Measurements from ENCODE around the gene LSAMP. TPM values are rescaled to one million over a fixed set of nuclear protein-coding genes. Genes with fewer than 3 reads are reported as not detected.

The LSAMP gene
- total and polyA plus RNA-seq, 2 donors (not counting 3 experiments of a cell fraction or from before 2014, with no cell fraction given): not detected

DNA sequence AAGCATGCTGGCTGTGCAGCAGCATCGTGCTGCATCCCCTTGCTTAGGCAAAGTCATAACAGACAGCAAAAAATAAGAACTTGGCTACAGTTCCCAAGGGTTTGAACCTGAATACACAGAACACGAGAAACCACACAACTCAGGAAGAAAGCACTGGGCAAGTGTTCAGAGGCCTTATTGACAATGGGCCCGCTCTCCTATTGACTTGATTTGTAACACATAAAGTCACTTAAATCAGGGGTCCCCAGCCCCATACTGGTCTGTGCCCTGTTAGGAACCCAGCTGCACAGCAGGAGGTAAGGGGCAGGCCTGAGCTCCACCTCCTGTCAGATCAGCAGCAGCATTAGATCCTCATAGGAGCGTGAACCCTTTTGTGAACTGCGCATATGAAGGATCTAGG is 145.1 kb downstream of the LSAMP start:
- FAIRE-seq: no peak
- H3K27ac ChIP-seq (ENCODE audit: insufficient read depth, low read depth, low read length): no peak overlapping the region
- dilution Hi-C loops (cut with MboI; ENCODE audit: extremely low pct_ligation_motif_present, low sequenced_read_pairs) (no loop called here), intact Hi-C loops (cut with micrococcal nuclease) (no loop called here)
- TF ChIP-seq, protein P1, sequence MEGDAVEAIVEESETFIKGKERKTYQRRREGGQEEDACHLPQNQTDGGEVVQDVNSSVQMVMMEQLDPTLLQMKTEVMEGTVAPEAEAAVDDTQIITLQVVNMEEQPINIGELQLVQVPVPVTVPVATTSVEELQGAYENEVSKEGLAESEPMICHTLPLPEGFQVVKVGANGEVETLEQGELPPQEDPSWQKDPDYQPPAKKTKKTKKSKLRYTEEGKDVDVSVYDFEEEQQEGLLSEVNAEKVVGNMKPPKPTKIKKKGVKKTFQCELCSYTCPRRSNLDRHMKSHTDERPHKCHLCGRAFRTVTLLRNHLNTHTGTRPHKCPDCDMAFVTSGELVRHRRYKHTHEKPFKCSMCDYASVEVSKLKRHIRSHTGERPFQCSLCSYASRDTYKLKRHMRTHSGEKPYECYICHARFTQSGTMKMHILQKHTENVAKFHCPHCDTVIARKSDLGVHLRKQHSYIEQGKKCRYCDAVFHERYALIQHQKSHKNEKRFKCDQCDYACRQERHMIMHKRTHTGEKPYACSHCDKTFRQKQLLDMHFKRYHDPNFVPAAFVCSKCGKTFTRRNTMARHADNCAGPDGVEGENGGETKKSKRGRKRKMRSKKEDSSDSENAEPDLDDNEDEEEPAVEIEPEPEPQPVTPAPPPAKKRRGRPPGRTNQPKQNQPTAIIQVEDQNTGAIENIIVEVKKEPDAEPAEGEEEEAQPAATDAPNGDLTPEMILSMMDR (IDR thresholded peaks at IDR 0.05; ENCODE audit: extremely low read depth in 1 of 2, insufficient read depth in 1 of 2, low read depth in 1 of 2, low read length in 2 of 2): no peak
- no peak for TF ChIP-seq POLR2AphosphoS5 (IDR thresholded peaks at IDR 0.05; ENCODE audit: insufficient read depth, low read depth, low read length)
- no peak for TF ChIP-seq POLR2A (IDR thresholded peaks at IDR 0.05; ENCODE audit: low read depth, low read length)
- TF ChIP-seq MYC (IDR thresholded peaks at IDR 0.05; ENCODE audit: low read depth, low read length): no peak
- TF ChIP-seq GATA2 (IDR thresholded peaks at IDR 0.05; ENCODE audit: insufficient read depth, insufficient read length, low read depth, low read length): no peak
- TF ChIP-seq, protein P2, sequence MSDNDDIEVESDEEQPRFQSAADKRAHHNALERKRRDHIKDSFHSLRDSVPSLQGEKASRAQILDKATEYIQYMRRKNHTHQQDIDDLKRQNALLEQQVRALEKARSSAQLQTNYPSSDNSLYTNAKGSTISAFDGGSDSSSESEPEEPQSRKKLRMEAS (IDR thresholded peaks at IDR 0.05; ENCODE audit: insufficient read depth, insufficient read length): no peak
- no peak for TF ChIP-seq JUN (IDR thresholded peaks at IDR 0.05; ENCODE audit: borderline replicate concordance, insufficient read depth, insufficient read length, low read depth)
- no peak for TF ChIP-seq FOS (IDR thresholded peaks at IDR 0.05; ENCODE audit: borderline replicate concordance, insufficient read depth, low read length)
- no peak for TF ChIP-seq EZH2 (IDR thresholded peaks at IDR 0.05; ENCODE audit: borderline replicate concordance, low read depth, low read length, severe bottlenecking)
- H3K9ac ChIP-seq (replicated peaks; ENCODE audit: extremely low read depth, insufficient read depth, low read length): no peak overlapping the region
- no peak for DNase-seq (ENCODE audit: low read depth, low spot score)
- H3K4me2 ChIP-seq (ENCODE audit: insufficient read depth, low read length): no peak overlapping the region
- no peak overlapping the region for H2AFZ ChIP-seq (ENCODE audit: low read depth, low read length)
- CTCF ChIA-PET: no interaction called here
- H3K4me3 ChIP-seq (replicated peaks in 1 of 3; ENCODE audit: insufficient read depth in 1 of 3, low read depth in 1 of 3, low read length in 3 of 3): no peak overlapping the region
- H3K27me3 ChIP-seq (ENCODE audit: control insufficient read depth in 2 of 2, insufficient read depth in 2 of 2, low read length in 2 of 2): no peaks in the 10 kb centered on the region
- POLR2A ChIA-PET: no interaction called here
- H4K20me1 ChIP-seq (replicated peaks; ENCODE audit: control insufficient read depth, extremely low read depth, insufficient read depth, low read length): no peaks in the 10 kb centered on the region
- no peaks in the 10 kb centered on the region for H3K36me3 ChIP-seq (ENCODE audit: control insufficient read depth in 2 of 2, extremely low read depth in 1 of 2, insufficient read depth in 2 of 2, low read length in 2 of 2)
- no peaks in the 10 kb centered on the region for H3K4me1 ChIP-seq (ENCODE audit: control insufficient read depth, extremely low read depth, insufficient read depth, low read length)
- no peaks in the 10 kb centered on the region for H3K9me1 ChIP-seq (replicated peaks; ENCODE audit: control insufficient read depth, extremely low read depth, insufficient read depth, low read length)
- no TSS peak for BruUV-seq (replicated peaks)
- peaks cover 2% of the 10 kb centered on the region for H3K9me3 ChIP-seq (replicated peaks; ENCODE audit: control insufficient read depth, insufficient read depth, low read length)
- no peaks in the 10 kb centered on the region for H3K79me2 ChIP-seq (ENCODE audit: control insufficient read depth, insufficient read depth, low read length)
